ENCODE measurements around the gene KRT79. TPM values are rescaled to one million over a fixed set of nuclear protein-coding genes. Genes with fewer than 3 reads are reported as not detected.

The KRT79 gene
- total RNA-seq, 3 donors from 2014 or later: not detected

DNA sequence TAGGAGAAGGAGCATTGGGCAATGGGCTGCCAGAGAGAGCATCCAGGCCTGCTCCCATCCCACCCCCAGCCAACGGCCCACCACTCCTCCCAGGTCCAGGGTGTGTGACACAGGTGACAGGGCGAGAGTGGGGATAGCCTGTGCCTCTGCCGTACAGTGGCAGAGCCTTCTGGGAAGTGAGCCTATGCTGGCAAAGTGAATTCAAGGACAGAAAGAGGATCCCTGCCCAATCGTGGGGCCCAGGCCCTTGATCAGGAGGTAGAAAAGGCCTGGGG is 553 bp upstream of the KRT79 start:
- intact Hi-C loops (cut with DNase I, micrococcal nuclease): no loop called here

DNA sequence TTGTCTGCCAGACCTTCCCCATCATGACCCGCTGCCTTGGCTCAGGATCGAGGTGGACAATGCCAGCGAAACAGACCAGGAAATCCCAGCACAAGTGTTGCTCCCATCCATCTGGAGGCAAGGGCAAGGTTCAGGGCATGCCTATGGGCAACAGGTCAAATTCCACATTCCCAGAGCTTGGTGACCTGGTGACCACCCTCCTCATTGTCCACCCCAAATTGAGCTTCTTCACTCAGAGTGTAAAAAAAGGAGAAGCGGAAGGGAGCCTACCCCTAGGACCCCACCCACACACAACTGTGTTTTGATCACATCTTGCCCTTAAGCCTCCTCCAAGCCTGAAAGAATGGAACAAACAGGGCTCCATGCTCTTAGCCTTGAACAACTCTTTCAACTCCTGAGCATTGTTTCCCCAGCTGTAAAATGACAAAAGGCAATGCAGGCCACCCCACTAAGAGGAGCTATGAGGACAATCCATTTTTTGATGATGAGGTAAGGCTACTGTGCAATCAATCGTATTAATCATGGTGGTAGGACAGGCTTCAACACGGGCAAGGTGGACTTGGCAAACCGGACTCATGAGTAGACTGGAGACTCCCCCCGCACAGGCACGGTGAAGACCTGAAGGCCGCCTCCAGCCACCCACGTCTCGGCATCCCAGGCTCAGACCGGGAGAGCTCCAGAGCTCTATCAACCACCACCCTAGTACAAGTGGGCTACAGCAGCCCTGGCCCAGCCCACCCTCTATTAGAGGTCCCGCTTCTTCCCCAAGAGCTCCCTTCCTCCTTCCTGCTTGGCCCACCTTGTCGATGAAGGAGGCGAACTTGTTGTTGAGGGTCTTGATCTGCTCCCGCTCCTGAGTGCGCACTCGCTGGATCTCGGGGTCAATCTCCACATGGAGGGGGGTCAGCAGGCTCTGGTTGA is 866 bp downstream of the KRT79 start:
- DNase-seq: peak in 2 of 3 donors; percentile 35 to 36
- intact Hi-C loops (cut with DNase I, micrococcal nuclease): no loop called here
- H3K4me3 ChIP-seq: no peak overlapping the region
- H3K9me3 ChIP-seq: no peaks in the 10 kb centered on the region
- TF ChIP-seq, protein P1, sequence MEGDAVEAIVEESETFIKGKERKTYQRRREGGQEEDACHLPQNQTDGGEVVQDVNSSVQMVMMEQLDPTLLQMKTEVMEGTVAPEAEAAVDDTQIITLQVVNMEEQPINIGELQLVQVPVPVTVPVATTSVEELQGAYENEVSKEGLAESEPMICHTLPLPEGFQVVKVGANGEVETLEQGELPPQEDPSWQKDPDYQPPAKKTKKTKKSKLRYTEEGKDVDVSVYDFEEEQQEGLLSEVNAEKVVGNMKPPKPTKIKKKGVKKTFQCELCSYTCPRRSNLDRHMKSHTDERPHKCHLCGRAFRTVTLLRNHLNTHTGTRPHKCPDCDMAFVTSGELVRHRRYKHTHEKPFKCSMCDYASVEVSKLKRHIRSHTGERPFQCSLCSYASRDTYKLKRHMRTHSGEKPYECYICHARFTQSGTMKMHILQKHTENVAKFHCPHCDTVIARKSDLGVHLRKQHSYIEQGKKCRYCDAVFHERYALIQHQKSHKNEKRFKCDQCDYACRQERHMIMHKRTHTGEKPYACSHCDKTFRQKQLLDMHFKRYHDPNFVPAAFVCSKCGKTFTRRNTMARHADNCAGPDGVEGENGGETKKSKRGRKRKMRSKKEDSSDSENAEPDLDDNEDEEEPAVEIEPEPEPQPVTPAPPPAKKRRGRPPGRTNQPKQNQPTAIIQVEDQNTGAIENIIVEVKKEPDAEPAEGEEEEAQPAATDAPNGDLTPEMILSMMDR (IDR thresholded peaks at IDR 0.05): no peak
- no peaks in the 10 kb centered on the region for H3K4me1 ChIP-seq (ENCODE audit: low read depth)
- no peaks in the 10 kb centered on the region for H3K36me3 ChIP-seq (ENCODE audit: low read depth)
- ATAC-seq: peak; percentile 75

More for the DNA sequence above, 553 bp upstream of the KRT79 start:
- Histone ChIP-seq H3K4me1 (ENCODE audit: low read depth) (no peaks in the 10 kb centered on the region), H3K36me3 (ENCODE audit: low read depth) (no peaks in the 10 kb centered on the region), H3K9me3 (no peaks in the 10 kb centered on the region), H3K4me3 (no peak overlapping the region)
- TF ChIP-seq, protein P1 (IDR thresholded peaks at IDR 0.05): no peak
- ATAC-seq: no peak
- DNase-seq: no peak

DNA sequence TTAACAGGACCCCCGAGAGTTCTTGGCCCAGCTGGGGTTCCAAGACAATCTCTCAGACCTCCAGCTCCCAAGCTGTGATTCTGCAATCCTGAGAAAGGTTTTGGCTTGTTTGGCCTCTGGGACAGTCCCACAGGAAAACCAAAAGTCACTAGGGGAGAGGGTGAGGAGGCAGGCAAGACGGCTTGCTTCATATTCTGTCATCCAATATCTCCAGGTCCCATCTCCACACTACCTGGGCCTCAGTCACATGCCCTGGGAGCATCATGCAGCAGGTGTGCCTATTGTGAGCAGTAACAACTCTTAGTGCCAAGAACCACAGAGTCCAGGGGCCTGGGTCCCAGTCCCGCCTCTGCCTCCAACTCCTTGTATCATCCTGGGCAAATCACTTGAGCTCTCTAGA is 1.7 kb downstream of the KRT79 start:
- intact Hi-C loops (cut with DNase I, micrococcal nuclease): no loop called here
- TF ChIP-seq, protein P1 (IDR thresholded peaks at IDR 0.05): no peak
- DNase-seq (no peak), ATAC-seq (no peak)
- H3K4me3 ChIP-seq: no peak overlapping the region
- no peaks in the 10 kb centered on the region for H3K9me3 ChIP-seq
- no peaks in the 10 kb centered on the region for H3K36me3 ChIP-seq (ENCODE audit: low read depth)
- no peaks in the 10 kb centered on the region for H3K4me1 ChIP-seq (ENCODE audit: low read depth)

DNA sequence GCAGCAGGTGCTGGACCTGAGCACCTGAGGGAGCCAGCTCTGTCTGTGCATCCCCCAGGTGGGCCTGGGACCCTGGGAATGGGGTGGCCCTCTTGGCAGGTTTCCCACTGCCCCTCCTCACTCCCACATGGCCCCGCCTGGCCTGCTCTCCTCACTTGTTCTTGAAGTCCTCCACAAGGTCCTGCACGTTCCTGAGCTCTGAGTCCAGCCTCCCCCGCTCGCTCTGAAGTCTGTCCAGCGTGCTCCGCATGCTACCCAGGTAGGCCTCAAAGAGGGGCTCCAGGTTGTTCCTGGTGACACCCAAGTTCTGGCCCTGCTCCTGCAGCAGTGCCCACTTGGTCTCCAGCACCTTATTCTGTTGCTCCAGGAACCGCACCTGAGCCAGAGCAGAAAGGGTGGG is 2.9 kb downstream of the KRT79 start:
- DNase-seq (no peak), ATAC-seq (no peak)
- H3K36me3 ChIP-seq (ENCODE audit: low read depth): no peaks in the 10 kb centered on the region
- TF ChIP-seq, protein P1 (IDR thresholded peaks at IDR 0.05): no peak
- H3K4me3 ChIP-seq: no peak overlapping the region
- H3K9me3 ChIP-seq: no peaks in the 10 kb centered on the region
- intact Hi-C loops (cut with DNase I, micrococcal nuclease): no loop called here
- H3K4me1 ChIP-seq (ENCODE audit: low read depth): no peaks in the 10 kb centered on the region

DNA sequence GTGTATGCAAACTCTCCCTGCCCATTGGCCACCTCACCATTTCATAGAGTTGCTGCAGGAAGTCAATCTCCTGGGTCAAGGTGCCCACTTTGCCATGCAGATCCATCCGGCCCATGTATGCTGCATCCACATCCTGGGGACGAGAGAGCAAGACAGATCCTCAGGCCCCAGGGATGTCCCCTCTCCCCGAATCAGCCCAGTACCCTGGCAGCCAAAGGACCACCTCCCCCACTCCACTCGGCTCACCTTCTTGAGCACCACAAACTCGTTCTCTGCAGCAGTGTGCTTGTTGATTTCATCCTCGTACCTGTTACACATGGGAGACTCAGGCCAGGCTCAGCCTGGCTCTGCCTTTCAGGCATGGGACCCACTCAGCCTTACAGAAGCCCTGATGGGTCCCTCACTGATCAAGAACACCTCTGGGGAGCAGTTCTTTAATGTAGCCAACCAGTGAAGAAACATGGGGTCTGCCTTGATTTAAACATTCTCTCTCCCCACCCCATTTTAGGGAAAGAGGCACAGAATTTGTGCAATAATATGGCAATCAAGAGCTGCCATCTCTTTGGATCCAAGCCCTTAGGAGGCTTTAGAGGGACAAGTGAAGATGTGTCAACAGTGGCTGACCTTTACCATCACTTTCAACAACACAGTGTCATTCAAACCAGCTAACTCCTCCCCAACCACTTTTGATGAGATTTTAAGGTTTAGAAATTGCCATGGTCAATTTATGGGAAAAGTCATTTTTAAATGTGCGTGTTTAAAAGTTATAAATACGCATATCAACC is 3.9 kb downstream of the KRT79 start:
- TF ChIP-seq, protein P1 (IDR thresholded peaks at IDR 0.05): no peak
- intact Hi-C loops (cut with DNase I, micrococcal nuclease): no loop called here

More for the DNA sequence above, 3.9 kb downstream of the KRT79 start:
- DNase-seq (no peak), ATAC-seq (no peak)
- Histone ChIP-seq H3K36me3 (ENCODE audit: low read depth) (no peaks in the 10 kb centered on the region), H3K4me3 (no peak overlapping the region), H3K9me3 (no peaks in the 10 kb centered on the region), H3K4me1 (ENCODE audit: low read depth) (no peaks in the 10 kb centered on the region)

All from mucosa of descending colon (tissue), 3 donors.